NCI-H1417 treated with DMSO at 0.1 percent for 48 hours (cell line): ENCODE measurements around the gene DDX31.

Source experiments
- DNase-seq: peaks from one replicate; lab custom pipeline; 2025; lab: John Stamatoyannopoulos, UW

DDX31 gene

GRCh38 chr9:132547052-132547431 is 122.7 kb downstream of the DDX31 start:
- DNase-seq: no peak

- DNase-seq: peak; percentile 84
Observed at GRCh38 chr9:132546148-132547051, 123.4 kb downstream of the DDX31 start.

- DNase-seq: no peak
Observed at GRCh38 chr9:132545578-132545977, 124.2 kb downstream of the DDX31 start.

GRCh38 chr9:132543960-132544359 is 125.8 kb downstream of the DDX31 start:
- DNase-seq: no peak

GRCh38 chr9:132543251-132543650 is 126.5 kb downstream of the DDX31 start:
- no peak for DNase-seq
